GM19099 (cell line): ENCODE data around the gene SENP5.

ENCODE experiments used
- POLR2A ChIP-seq: IDR thresholded peaks from 3 replicates; pipeline ENCODE4 v1.6.1; 2011; ENCODE audit warnings: low read depth; ENCODE audit not compliant: insufficient read length; ENCODE audit errors: extremely low read depth

Gene SENP5

GRCh38 chr3:196938576-196938975 lies 70.9 kb downstream of the SENP5 start:
- no peak for TF ChIP-seq POLR2A

- TF ChIP-seq POLR2A: no peak
Observed at GRCh38 chr3:196941729-196942225, 74.1 kb downstream of the SENP5 start.

- TF ChIP-seq POLR2A: peak; percentile 94
Observed at GRCh38 chr3:196942226-196942914, 74.7 kb downstream of the SENP5 start, which contains the start of gene NCBP2. Gene NCBP2 (minus strand): TSS chr3:196942528. CDS start chr3:196942503, 25 bp downstream.

GRCh38 chr3:196942915-196943277 lies 75.2 kb downstream of the SENP5 start:
- TF ChIP-seq POLR2A: no peak

- no peak for TF ChIP-seq POLR2A
Observed at GRCh38 chr3:196947136-196947859, 79.6 kb downstream of the SENP5 start.

- TF ChIP-seq POLR2A: no peak
Observed at GRCh38 chr3:196947860-196948441, 80.2 kb downstream of the SENP5 start.

GRCh38 chr3:196948442-196949284 lies 80.9 kb downstream of the SENP5 start:
- no peak for TF ChIP-seq POLR2A

GRCh38 chr3:196949285-196949619 lies 81.5 kb downstream of the SENP5 start:
- TF ChIP-seq POLR2A: no peak

GRCh38 chr3:196949750-196950149 lies 82.0 kb downstream of the SENP5 start:
- TF ChIP-seq POLR2A: no peak

GRCh38 chr3:196951371-196951770 lies 83.7 kb downstream of the SENP5 start:
- TF ChIP-seq POLR2A: no peak

- TF ChIP-seq POLR2A: no peak
Observed at GRCh38 chr3:196954832-196955231, 87.1 kb downstream of the SENP5 start.

GRCh38 chr3:196962108-196962929 lies 94.6 kb downstream of the SENP5 start:
- no peak for TF ChIP-seq POLR2A

- TF ChIP-seq POLR2A: no peak
Observed at GRCh38 chr3:196962930-196963630, 95.4 kb downstream of the SENP5 start.

GRCh38 chr3:196963631-196963953 lies 95.9 kb downstream of the SENP5 start:
- no peak for TF ChIP-seq POLR2A

GRCh38 chr3:196965112-196965803 lies 97.5 kb downstream of the SENP5 start:
- no peak for TF ChIP-seq POLR2A
